Measurements from ENCODE around the gene PLA1A.

PLA1A gene

DNA sequence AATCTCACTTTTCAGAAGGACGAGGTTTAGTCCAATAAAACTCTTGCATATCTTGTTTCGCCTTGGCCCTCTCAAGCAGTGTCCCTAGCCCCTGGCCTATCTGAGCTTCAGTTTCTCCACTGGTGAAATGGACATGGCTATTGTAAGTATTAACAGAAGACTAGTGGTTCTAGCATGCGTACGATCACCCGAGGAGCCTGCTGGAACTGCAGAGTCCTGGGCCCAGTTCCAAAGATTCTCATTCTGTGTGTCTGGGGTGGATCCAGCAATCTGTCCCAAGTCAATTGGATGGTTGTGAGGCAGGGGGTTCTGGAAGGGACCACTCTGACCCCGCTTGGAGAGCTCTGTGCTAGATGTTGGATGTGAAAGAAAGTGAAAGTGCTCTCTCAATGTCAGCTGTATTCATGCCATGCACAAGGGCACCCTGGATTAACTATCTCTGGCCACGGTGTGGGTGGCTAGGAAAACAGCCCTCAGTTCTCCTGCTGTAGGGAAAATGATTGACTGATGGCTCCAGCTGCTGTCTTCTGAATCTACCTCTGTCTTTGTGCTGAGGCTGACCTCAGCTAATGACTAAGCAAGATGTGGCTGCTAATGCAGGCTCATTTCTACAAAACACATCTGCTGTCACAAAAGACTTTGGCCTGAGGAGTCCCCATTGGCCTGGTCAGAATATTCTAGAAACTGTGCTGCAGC is 1.9 kb upstream of the PLA1A start:
- in situ Hi-C loops (cut with HindIII; ENCODE audit: low sequenced_read_pairs): no loop called here
- TF ChIP-seq CTCF (IDR thresholded peaks at IDR 0.05; ENCODE audit: low read depth, low read length): no peak
- peak; percentile 24 for DNase-seq (ENCODE audit: low read depth, low spot score)
- H3K4me3 ChIP-seq (ENCODE audit: low read depth, low read length): peak overlapping the region; percentile 13

DNA sequence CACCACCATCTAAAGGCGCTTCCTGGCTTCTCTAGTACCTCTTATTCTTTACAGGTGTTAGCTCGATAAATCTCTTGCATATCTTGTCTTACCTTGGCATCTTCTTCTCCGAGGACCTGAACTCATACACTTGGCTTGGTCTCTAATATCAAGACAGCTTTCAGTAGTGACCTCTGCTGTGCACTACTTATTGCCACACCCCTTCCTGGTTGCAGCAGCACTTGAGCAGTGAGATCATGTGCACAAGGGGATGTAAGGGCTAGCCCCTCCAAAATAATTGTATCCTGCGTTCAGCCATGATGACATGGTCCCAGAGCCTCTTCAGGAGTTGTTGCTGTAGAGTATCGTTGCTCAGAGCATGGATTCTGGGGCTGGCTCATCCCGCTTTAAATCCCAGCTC is 1.3 kb upstream of the PLA1A start:
- H3K4me3 ChIP-seq (ENCODE audit: low read depth, low read length): no peak overlapping the region
- TF ChIP-seq CTCF (IDR thresholded peaks at IDR 0.05; ENCODE audit: low read depth, low read length): no peak
- DNase-seq (ENCODE audit: low read depth, low spot score): no peak
- in situ Hi-C loops (cut with HindIII; ENCODE audit: low sequenced_read_pairs): no loop called here

DNA sequence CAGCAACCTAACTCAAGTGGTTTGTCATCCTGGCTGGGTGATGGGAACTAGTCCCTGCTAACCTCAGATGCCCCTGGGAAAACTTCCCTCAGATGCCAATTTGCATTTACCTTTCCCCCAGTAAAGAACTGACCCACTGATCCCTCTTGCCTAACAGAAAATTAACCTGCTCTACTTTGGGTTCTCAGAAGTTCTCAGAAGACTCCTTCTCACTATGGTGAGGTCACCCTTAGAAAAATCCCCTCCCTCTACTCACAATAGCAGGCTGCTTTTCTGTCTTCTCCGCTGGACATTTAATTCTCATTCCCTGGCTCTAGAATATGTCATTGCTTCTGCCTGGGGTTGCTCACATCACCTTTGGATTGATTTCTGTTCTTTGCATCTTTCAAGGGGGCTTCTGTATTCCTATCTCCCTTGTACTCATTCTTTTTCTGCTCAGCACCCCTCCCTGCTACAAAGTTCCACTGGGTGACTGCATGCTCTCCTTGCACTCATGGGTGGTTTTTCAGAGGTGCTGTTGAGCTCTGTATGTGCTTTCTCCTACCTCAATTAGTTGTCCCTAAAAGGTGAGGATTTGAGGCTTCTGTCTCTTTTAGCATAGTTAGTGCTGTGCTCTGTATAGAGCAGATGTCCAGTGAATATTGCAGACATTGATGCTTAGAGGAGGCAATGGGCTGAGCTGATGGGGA is 869 bp downstream of the PLA1A start:
- in situ Hi-C loops (cut with HindIII; ENCODE audit: low sequenced_read_pairs): no loop called here
- no peak for TF ChIP-seq CTCF (IDR thresholded peaks at IDR 0.05; ENCODE audit: low read depth, low read length)
- DNase-seq (ENCODE audit: low read depth, low spot score): no peak
- H3K4me3 ChIP-seq (ENCODE audit: low read depth, low read length): no peak overlapping the region

DNA sequence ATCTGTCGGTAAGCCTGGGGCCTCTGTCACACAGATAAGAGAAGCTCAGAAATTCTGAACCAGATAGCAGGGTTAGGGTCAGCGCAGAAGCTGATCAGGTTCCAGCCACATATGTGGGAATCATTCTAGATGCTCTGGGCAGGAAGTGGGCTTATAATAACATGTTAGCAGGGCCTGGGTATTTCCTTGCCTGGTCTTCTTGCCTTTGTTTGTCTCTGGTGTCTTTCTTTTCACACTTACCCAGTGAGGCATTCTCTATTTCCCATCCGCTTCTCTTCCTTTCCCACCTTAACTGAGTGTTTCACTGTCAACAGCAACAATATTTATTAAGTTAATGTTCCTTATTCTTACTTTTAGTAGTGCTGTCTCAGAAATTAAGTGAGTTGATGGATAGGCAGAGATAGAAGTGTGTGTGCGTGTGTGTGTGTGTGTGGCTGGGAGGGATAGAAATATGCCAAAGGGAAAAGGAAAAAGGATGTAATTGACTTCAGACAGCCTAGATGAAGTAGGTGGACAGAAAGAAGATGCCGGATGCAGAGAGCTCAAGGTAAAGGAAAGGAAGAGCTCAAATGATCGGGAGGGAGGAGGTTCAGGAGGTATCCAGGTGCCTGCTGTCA is 2.0 kb downstream of the PLA1A start:
- in situ Hi-C loops (cut with HindIII; ENCODE audit: low sequenced_read_pairs): no loop called here
- no peak for DNase-seq (ENCODE audit: low read depth, low spot score)
- TF ChIP-seq CTCF (IDR thresholded peaks at IDR 0.05; ENCODE audit: low read depth, low read length): no peak
- H3K4me3 ChIP-seq (ENCODE audit: low read depth, low read length): no peak overlapping the region

- peak; percentile 32 for TF ChIP-seq CTCF (IDR thresholded peaks at IDR 0.05; ENCODE audit: low read depth, low read length)
- in situ Hi-C loops (cut with HindIII; ENCODE audit: low sequenced_read_pairs): no loop called here
- H3K4me3 ChIP-seq (ENCODE audit: low read depth, low read length): no peak overlapping the region
- DNase-seq (ENCODE audit: low read depth, low spot score): no peak
These were observed 3.0 kb downstream of the PLA1A start for GRCh38 chr3:119600732-119601131.

DNA sequence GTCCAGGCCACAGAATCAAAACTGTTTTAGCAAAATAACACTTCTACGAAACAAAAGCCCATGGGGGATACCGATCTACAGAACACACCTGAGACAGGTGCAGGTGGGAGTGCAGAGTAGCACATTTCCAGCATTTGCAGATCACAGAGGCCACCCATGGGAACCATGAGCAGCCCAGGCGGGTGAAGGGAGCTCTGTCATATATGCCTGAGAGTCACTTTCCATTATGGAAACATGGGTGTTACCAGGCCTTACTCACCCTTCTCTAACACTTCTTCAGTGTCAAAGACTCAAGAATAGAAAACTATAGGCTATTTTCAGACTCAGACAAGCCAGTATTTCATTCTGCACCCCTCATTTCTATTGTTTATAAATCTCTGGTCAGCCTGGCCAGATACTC is 3.5 kb downstream of the PLA1A start:
- no peak for DNase-seq (ENCODE audit: low read depth, low spot score)
- TF ChIP-seq CTCF (IDR thresholded peaks at IDR 0.05; ENCODE audit: low read depth, low read length): no peak
- in situ Hi-C loops (cut with HindIII; ENCODE audit: low sequenced_read_pairs): no loop called here
- no peak overlapping the region for H3K4me3 ChIP-seq (ENCODE audit: low read depth, low read length)

Measured in astrocyte of the spinal cord (primary cell).